AG04449 (cell line): ENCODE results near the gene ARL8A.
"Not testable (repeated sequence)": the region's sequence is repeated elsewhere in the genome, so short reads cannot be mapped to it uniquely, and the experiment has no call there.

Experiments
- CTCF ChIA-PET: fragments of 350-600 bp; formaldehyde crosslinking; extraction: SDS; loops from one replicate; lab custom pipeline; 2021; ENCODE audit warnings: antibody characterized with exemption; lab: Yijun Ruan, JAX
- POLR2A ChIA-PET: fragments of 400-600, 350-600 bp; formaldehyde crosslinking; extraction: SDS; loops from one replicate; lab custom pipeline; 2020; ENCODE audit warnings: antibody characterized with exemption, inconsistent platforms; lab: Yijun Ruan, JAX
- DNase-seq: peaks from one replicate; pipeline ENCODE4 v3.0.0-alpha.2; 2010; ENCODE audit warnings: low read depth, low spot score
- H3K4me3 ChIP-seq: 2 replicates; pipeline ENCODE4 v1.5.1; 2011; ENCODE audit warnings: low read depth, mild to moderate bottlenecking, control low read depth, low read length
- TF ChIP-seq, protein P1 (sequence below): IDR thresholded peaks from one replicate; pipeline ENCODE4 v1.5.1; 2011; ENCODE audit warnings: mild to moderate bottlenecking, moderate library complexity, low read length, control low read depth, inconsistent platforms; ENCODE audit not compliant: insufficient read depth; ENCODE audit errors: missing control alignments

The ARL8A gene

DNA sequence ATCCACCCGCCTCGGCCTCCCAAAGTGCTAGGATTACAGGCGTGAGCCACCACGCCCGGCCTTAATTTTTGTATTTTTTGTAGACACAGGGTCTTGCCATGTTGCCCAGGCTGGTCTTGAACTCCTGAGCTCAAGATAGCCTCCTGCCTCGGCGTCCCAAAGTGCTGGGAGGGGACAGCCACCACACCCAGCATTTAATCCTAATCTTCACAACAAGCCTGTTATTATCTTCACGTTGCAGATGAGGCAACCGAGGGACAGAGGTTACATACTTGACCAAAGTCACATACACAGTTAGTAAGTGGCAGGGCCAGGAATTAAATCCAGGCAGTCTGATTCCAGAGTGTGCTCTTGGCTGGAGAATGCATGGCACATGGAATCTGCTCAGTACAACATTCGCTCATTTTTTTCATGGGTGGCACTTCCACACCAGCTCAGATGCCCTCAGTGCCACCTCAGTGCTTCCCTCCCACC, 26.6 kb downstream of the ARL8A start:
- ChIA-PET CTCF (interaction anchor here (0.7 to 17.7 kb wide), 17 partner anchors 9 to 225 kb away, joined by 3 to 956 read pairs (median 5); partner anchors contain the start of genes ELF3 and RNPEP), POLR2A (no interaction called here)
- no peak overlapping the region for H3K4me3 ChIP-seq
- no peak for DNase-seq
- TF ChIP-seq, protein P1, sequence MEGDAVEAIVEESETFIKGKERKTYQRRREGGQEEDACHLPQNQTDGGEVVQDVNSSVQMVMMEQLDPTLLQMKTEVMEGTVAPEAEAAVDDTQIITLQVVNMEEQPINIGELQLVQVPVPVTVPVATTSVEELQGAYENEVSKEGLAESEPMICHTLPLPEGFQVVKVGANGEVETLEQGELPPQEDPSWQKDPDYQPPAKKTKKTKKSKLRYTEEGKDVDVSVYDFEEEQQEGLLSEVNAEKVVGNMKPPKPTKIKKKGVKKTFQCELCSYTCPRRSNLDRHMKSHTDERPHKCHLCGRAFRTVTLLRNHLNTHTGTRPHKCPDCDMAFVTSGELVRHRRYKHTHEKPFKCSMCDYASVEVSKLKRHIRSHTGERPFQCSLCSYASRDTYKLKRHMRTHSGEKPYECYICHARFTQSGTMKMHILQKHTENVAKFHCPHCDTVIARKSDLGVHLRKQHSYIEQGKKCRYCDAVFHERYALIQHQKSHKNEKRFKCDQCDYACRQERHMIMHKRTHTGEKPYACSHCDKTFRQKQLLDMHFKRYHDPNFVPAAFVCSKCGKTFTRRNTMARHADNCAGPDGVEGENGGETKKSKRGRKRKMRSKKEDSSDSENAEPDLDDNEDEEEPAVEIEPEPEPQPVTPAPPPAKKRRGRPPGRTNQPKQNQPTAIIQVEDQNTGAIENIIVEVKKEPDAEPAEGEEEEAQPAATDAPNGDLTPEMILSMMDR = no peak

DNA sequence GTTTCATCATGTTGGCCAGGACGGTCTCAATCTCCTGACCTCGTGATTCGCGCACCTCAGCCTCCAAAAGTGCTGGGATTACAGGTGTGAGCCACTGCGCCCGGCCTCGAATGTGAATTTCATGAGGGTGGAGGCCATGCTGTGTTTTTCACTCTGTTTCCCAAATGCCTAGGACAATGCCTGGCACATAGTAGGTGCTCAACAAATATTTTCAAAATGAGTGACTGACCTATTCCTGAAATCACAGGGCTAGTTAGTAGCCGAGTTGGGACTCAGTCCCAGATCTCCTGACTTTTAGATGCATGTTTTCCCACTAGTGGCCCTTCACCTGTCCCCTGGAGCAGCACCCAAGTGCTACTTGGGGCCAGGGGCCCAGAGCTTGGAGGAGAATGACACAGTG, 28.2 kb downstream of the ARL8A start:
- no peak for DNase-seq
- CTCF ChIA-PET = interaction anchor here (0.8 to 17.7 kb wide), 3 partner anchors 9 to 128 kb away, joined by 3 to 956 read pairs (median 4); partner anchors contain the start of gene ELF3

DNA sequence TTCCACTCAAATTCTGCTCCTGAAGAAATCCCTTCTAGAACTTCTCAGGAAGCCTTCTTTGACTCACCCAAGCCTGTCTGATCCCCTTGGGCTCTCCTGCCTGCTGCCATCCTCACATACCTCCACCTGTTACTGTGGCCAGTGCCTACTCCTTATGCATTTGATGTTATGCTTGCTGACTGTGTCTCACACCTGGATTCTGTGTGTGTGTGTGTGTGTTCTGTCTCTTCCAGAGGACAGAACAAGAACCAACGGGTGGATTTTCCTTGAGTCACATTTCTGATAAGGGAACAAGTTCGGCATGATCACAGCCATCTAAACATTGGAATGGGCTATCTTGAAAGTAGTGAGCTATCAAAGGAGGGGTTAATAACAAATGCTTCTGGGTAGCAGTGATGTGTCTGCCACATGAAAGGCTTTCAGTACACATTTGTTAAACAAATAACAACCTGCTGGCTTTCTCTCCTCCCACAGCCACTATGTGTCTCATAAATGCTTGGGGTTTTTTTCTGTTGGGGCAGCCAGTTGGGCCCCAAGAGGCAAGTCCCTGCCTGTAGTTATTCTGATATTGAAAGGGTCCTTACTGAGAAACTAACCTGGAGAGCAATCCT, 30.7 kb downstream of the ARL8A start:
- TF ChIP-seq, protein P1 = no peak
- no peak for DNase-seq
- H3K4me3 ChIP-seq = no peak overlapping the region
- ChIA-PET CTCF (interaction anchor here (0.6 to 17.7 kb wide), 5 partner anchors 14 to 165 kb away, joined by 3 to 956 read pairs (median 6); partner anchors contain the start of gene ELF3), POLR2A (interaction anchor here (0.6 kb wide), 1 partner anchor 131 kb away, joined by 3 read pairs; the partner anchor contains the start of gene RNPEP)

More for the DNA sequence above, 28.2 kb downstream of the ARL8A start:
- no peak overlapping the region for H3K4me3 ChIP-seq
- POLR2A ChIA-PET = no interaction called here
- TF ChIP-seq, protein P1 = no peak

DNA sequence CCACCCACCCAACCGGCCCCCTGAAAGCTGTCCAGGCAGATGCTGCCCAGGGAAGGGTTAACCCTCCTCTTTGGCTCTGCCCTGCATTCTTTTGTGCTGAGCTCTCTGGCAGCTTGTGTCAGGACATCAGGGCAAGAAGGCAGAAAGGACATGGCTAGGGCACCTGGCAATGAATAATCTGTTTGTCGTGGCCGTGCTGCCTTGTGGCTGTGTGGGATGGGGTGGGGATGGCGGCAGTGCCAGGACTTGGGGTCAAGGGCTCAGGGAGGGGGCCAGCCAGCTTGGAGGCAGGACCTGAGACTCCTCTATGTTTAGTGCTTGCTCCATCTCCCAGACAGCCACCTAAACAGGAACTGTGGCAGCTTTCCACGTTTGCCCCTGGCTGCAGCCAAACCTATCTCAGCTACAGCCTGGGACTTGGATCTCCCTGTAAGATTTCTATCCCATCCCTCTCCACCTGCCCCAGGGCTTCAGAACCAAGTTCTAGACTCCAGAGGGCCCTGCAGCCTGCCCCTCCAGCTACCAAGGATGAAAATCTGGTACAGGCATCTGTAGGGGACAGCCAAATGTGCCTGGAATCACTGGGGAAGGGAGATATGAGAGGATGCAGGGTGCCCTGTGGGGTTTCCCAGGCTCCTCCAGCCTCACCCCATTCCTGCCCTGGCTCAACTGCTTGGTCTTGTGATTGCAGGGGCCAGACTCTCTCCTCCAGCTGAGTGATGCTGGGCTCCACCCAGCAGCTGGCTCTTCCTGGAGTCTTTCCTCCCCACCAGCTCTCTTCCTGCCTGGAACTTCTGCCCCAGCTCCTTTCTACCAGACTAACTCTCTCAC, 31.5 kb downstream of the ARL8A start:
- H3K4me3 ChIP-seq = no peak overlapping the region
- DNase-seq = no peak
- TF ChIP-seq, protein P1 = no peak
- ChIA-PET CTCF (interaction anchor here (0.6 to 17.7 kb wide), 9 partner anchors 9 to 166 kb away, joined by 3 to 956 read pairs (median 6); partner anchors contain the start of genes ELF3 and GPR37L1), POLR2A (interaction anchor here (0.6 kb wide), 1 partner anchor 130 kb away, joined by 3 read pairs; the partner anchor contains the start of gene RNPEP)

DNA sequence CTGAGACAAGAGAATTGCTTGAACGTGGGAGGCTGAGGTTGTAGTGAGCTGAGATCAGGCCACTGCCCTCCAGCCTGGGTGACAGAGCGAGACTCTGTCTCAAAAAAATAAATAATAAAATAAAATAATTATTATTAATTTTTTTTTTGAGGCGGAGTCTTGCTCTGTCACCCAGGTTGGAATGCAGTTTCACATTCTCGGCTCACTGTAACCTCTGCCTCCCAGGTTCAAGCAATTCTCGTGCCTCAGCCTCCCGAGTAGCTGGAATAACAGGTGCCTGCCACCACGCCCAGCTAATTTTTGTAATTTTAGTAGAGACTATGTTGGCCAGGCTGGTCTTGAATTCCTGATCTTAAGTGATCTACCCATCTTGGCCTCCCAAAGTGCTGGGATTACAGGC, 32.9 kb downstream of the ARL8A start:
- H3K4me3 ChIP-seq, POLR2A ChIA-PET, DNase-seq: not testable (repeated sequence)
- CTCF ChIA-PET = interaction anchor here (1.6 to 17.7 kb wide), 2 partner anchors 10 to 105 kb away, joined by 13 to 956 read pairs; partner anchors contain the start of genes ELF3 and GPR37L1

DNA sequence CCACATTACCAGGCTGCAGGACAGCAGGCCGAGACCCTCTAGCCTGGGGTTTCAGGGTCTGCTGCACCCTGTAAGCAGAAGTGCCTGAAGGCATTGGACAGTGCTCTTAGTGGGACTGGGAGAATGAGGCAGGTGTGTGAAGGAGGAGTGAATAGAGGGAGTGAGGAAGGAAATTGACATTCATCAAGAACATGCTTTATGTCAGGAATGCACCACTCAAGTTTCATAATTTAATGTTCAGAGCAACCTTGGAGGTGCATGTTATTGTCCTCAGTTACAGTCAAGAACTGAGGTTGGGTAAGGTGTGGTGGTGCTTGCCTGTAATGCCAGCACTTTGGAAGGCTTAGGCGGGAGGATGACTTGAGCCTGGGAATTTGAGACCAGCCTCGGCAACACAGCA, 33.6 kb downstream of the ARL8A start:
- H3K4me3 ChIP-seq = no peak overlapping the region
- ChIA-PET POLR2A (no interaction called here), CTCF (interaction anchor here (17.7 kb wide), 1 partner anchor 104 kb away, joined by 956 read pairs; the partner anchor contains the start of gene ELF3)
- TF ChIP-seq, protein P1 = no peak
- DNase-seq = no peak
